Inflammatory macrophage treated with lipopolysaccharide for 4 hours (primary cell): ENCODE results near the gene FMN2.
"Not testable (repeated sequence)": the region's sequence is repeated elsewhere in the genome, so short reads cannot be mapped to it uniquely, and the experiment has no call there.

Experiments
- DNase-seq: peaks from one replicate; pipeline ENCODE4 v3.0.0-alpha.2; 2020

Gene FMN2

GRCh38 chr1:240322943-240323342 lies 231.3 kb downstream of the FMN2 start:
- no peak for DNase-seq

- DNase-seq: not testable (repeated sequence)
These were observed 236.7 kb downstream of the FMN2 start for GRCh38 chr1:240328382-240328781.

GRCh38 chr1:240329443-240329842 lies 237.8 kb downstream of the FMN2 start:
- DNase-seq: no peak

GRCh38 chr1:240332672-240333071 lies 241.0 kb downstream of the FMN2 start:
- DNase-seq: no peak

GRCh38 chr1:240337781-240338180 lies 246.1 kb downstream of the FMN2 start:
- no peak for DNase-seq

GRCh38 chr1:240338837-240339236 lies 247.2 kb downstream of the FMN2 start:
- DNase-seq: no peak

GRCh38 chr1:240341365-240342250 lies 249.9 kb downstream of the FMN2 start:
- DNase-seq: no peak

- DNase-seq: no peak
These were observed 250.6 kb downstream of the FMN2 start for GRCh38 chr1:240342251-240342625.

GRCh38 chr1:240343045-240343444 lies 251.4 kb downstream of the FMN2 start:
- DNase-seq: no peak

GRCh38 chr1:240343966-240344365 lies 252.3 kb downstream of the FMN2 start:
- DNase-seq: no peak

GRCh38 chr1:240344918-240345317 lies 253.2 kb downstream of the FMN2 start:
- DNase-seq: no peak

- no peak for DNase-seq
These were observed 258.0 kb downstream of the FMN2 start for GRCh38 chr1:240349695-240350094.

GRCh38 chr1:240350910-240351331 lies 259.2 kb downstream of the FMN2 start:
- DNase-seq: no peak

- no peak for DNase-seq
These were observed 260.0 kb downstream of the FMN2 start for GRCh38 chr1:240351690-240352089.

GRCh38 chr1:240352769-240353168 lies 261.1 kb downstream of the FMN2 start:
- no peak for DNase-seq

- no peak for DNase-seq
These were observed 264.9 kb downstream of the FMN2 start for GRCh38 chr1:240356568-240356967.

GRCh38 chr1:240362046-240362445 lies 270.4 kb downstream of the FMN2 start:
- no peak for DNase-seq

- DNase-seq: no peak
These were observed 271.1 kb downstream of the FMN2 start for GRCh38 chr1:240362826-240363225.

GRCh38 chr1:240363315-240363714 lies 271.6 kb downstream of the FMN2 start:
- DNase-seq: no peak

- no peak for DNase-seq
These were observed 272.2 kb downstream of the FMN2 start for GRCh38 chr1:240363914-240364313.

- no peak for DNase-seq
These were observed 275.0 kb downstream of the FMN2 start for GRCh38 chr1:240366636-240367035.

GRCh38 chr1:240385551-240385950 lies 293.9 kb downstream of the FMN2 start:
- DNase-seq: no peak

- no peak for DNase-seq
These were observed 294.6 kb downstream of the FMN2 start for GRCh38 chr1:240385985-240386978.

- no peak for DNase-seq
These were observed 295.4 kb downstream of the FMN2 start for GRCh38 chr1:240387051-240387450.
